WI38 (cell line): ENCODE measurements around the gene SLC5A8.

Source experiments
- H3K4me3 ChIP-seq: 2 replicates; pipeline ENCODE4 v1.5.1; 2011; ENCODE audit warnings: low read depth, mild to moderate bottlenecking, control low read depth, low read length
- TF ChIP-seq, protein P1 (sequence below): IDR thresholded peaks from 2 replicates; pipeline ENCODE4 v1.5.1; 2012; ENCODE audit warnings: low read depth, mild to moderate bottlenecking, control low read depth, low read length

The SLC5A8 gene

GRCh38 chr12:101238306-101238705, 28.3 kb upstream of the SLC5A8 start:
- H3K4me3 ChIP-seq = no peak overlapping the region
- TF ChIP-seq, protein P1, sequence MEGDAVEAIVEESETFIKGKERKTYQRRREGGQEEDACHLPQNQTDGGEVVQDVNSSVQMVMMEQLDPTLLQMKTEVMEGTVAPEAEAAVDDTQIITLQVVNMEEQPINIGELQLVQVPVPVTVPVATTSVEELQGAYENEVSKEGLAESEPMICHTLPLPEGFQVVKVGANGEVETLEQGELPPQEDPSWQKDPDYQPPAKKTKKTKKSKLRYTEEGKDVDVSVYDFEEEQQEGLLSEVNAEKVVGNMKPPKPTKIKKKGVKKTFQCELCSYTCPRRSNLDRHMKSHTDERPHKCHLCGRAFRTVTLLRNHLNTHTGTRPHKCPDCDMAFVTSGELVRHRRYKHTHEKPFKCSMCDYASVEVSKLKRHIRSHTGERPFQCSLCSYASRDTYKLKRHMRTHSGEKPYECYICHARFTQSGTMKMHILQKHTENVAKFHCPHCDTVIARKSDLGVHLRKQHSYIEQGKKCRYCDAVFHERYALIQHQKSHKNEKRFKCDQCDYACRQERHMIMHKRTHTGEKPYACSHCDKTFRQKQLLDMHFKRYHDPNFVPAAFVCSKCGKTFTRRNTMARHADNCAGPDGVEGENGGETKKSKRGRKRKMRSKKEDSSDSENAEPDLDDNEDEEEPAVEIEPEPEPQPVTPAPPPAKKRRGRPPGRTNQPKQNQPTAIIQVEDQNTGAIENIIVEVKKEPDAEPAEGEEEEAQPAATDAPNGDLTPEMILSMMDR = no peak

GRCh38 chr12:101235686-101236085, 25.6 kb upstream of the SLC5A8 start:
- TF ChIP-seq, protein P1 = no peak

DNA sequence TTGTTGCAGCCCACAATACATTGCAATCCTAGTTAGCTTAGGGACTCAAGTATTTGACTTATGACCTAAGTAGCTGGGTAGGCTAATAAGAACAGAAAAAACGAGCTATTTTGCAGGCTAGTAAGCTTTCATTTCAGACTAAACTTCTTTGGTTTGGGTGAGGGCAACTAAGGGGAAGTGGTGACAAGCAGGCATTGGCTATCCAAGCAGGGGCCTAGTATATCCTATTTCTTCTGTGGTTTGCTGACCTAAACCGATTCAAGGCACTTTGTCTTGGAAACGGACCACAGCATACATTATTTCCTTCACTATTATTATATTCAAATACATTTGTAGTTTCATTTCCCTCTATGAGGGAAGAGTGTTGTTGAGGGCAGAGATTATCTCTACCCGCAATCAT, 21.6 kb upstream of the SLC5A8 start:
- H3K4me3 ChIP-seq = no peak overlapping the region
- TF ChIP-seq, protein P1 = no peak

More at GRCh38 chr12:101235686-101236085, 25.6 kb upstream of the SLC5A8 start:
- H3K4me3 ChIP-seq = no peak overlapping the region

DNA sequence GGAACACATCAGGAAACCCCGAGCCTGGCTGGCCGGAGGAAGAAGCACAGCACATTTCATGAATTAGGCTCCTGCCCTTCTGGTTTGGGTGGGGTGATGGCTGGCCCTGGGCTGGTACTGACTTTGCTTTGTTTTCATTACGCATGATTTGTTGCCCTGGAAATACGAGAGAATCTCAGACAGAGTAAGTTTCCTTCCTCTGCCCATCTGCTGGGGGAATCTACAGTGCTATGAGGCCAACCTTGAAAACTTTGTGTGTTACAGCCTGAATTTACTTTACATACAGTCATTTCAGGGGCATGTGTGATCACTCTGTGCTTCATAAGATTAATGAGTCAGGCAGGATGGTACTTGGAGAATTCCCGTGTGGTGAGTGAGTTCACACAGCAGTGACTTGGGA, 20.5 kb upstream of the SLC5A8 start:
- no peak overlapping the region for H3K4me3 ChIP-seq
- TF ChIP-seq, protein P1 = no peak

- TF ChIP-seq, protein P1 = no peak
- H3K4me3 ChIP-seq = no peak overlapping the region
These were observed 19.8 kb upstream of the SLC5A8 start for GRCh38 chr12:101229841-101230241.

DNA sequence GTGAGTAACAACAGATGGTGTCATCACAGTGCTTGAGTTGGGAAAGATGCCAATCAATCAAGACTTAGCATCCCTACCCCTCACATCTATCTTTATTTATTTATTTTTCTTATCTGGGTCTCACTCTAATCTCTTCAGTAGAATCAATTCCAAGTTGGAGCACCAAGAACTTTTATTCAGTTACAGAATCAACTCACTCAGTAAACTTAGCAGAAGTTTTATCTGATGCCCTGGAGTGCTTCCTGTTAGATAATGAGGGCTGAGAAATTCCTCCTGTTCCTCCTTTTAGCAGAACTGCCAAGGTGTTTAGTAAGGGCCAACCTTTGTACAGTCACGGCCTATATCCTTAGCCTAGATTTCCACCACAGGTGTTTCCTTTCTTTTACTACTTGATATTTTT, 11.3 kb upstream of the SLC5A8 start:
- H3K4me3 ChIP-seq = no peak overlapping the region
- TF ChIP-seq, protein P1 = no peak

GRCh38 chr12:101216810-101217209, 6.8 kb upstream of the SLC5A8 start:
- TF ChIP-seq, protein P1 = no peak
- H3K4me3 ChIP-seq = no peak overlapping the region
